GM12873 (cell line): ENCODE data around the gene TDO2.

Source experiments
- TF ChIP-seq, protein P1 (sequence below): IDR thresholded peaks from 2 replicates; pipeline ENCODE4 v1.5.1; 2012; ENCODE audit warnings: low read depth, mild to moderate bottlenecking, moderate library complexity, low read length, control low read depth; ENCODE audit not compliant: insufficient read depth; ENCODE audit errors: missing control alignments

Gene TDO2

GRCh38 chr4:155956461-155956860 is 53.0 kb downstream of the TDO2 start:
- TF ChIP-seq, protein P1, sequence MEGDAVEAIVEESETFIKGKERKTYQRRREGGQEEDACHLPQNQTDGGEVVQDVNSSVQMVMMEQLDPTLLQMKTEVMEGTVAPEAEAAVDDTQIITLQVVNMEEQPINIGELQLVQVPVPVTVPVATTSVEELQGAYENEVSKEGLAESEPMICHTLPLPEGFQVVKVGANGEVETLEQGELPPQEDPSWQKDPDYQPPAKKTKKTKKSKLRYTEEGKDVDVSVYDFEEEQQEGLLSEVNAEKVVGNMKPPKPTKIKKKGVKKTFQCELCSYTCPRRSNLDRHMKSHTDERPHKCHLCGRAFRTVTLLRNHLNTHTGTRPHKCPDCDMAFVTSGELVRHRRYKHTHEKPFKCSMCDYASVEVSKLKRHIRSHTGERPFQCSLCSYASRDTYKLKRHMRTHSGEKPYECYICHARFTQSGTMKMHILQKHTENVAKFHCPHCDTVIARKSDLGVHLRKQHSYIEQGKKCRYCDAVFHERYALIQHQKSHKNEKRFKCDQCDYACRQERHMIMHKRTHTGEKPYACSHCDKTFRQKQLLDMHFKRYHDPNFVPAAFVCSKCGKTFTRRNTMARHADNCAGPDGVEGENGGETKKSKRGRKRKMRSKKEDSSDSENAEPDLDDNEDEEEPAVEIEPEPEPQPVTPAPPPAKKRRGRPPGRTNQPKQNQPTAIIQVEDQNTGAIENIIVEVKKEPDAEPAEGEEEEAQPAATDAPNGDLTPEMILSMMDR: no peak

GRCh38 chr4:155959417-155959816 is 55.9 kb downstream of the TDO2 start:
- TF ChIP-seq, protein P1: no peak

DNA sequence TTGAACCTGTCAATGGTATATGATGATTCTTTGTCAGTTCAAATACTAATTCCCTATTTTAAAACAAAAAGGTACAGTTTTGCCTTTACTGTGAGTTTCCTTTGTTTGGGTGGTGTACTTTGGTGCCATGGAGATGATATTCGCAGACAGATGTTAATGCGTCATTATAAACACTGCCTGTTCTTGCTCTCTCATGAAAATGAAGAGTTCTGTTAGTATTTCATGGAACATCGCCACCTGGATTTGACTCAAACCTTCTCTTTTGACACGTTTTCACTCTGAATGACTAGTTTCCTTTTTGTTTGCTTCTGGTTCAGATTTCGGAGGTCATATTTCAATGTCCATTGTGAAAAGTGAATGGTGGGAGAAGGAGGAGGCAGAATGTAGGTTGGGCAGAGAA is 57.0 kb downstream of the TDO2 start:
- TF ChIP-seq, protein P1: no peak

GRCh38 chr4:155961575-155961974 is 58.1 kb downstream of the TDO2 start:
- TF ChIP-seq, protein P1: no peak

- TF ChIP-seq, protein P1: no peak
Observed at GRCh38 chr4:155962767-155963166, 59.3 kb downstream of the TDO2 start.

GRCh38 chr4:155964016-155964891 is 60.8 kb downstream of the TDO2 start:
- TF ChIP-seq, protein P1: no peak

- TF ChIP-seq, protein P1: no peak
Observed at GRCh38 chr4:155966171-155966570, 62.7 kb downstream of the TDO2 start.
